GM12878 (cell line): Measurements from ENCODE around the gene TTC8.

Experiments used
- CEBPB ChIP-seq, 2 experiments: fragments of 150-350 bp in 1 of 2; IDR thresholded peaks; 2 replicates each; pipeline ENCODE4 v1.6.1; 2012 to 2014; ENCODE audit warnings: low read depth in 2 of 2, low read length in 2 of 2, borderline replicate concordance in 1 of 2, inconsistent platforms in 1 of 2
- CTCF ChIP-seq, 3 experiments: IDR thresholded peaks in 2 of 3; conservative IDR thresholded peaks in 1 of 3; 2 replicates each; pipeline ENCODE4 v1.5.1; 2011; ENCODE audit warnings: low read depth in 3 of 3, low read length in 3 of 3, mild to moderate bottlenecking in 3 of 3, control low read depth in 2 of 3, moderate library complexity in 2 of 3, inconsistent platforms in 1 of 3, mixed read lengths in 1 of 3; ENCODE audit not compliant: control insufficient read depth in 2 of 3, insufficient read depth in 1 of 3; ENCODE audit errors: extremely low read depth in 1 of 3
- KDM1A ChIP-seq: fragments of 200-600 bp; sonication (generic); IDR thresholded peaks from 2 replicates; pipeline ENCODE4 v1.6.1; 2016; ENCODE audit warnings: borderline replicate concordance
- POLR2AphosphoS5 ChIP-seq: IDR thresholded peaks from 2 replicates; pipeline ENCODE4 v1.6.1; 2011; ENCODE audit warnings: mild to moderate bottlenecking, low read length, inconsistent platforms
- USF2 ChIP-seq: IDR thresholded peaks from 2 replicates; pipeline ENCODE4 v1.6.1; 2011; ENCODE audit warnings: low read depth, low read length, improper control_type of control experiment, borderline replicate concordance

DNA sequence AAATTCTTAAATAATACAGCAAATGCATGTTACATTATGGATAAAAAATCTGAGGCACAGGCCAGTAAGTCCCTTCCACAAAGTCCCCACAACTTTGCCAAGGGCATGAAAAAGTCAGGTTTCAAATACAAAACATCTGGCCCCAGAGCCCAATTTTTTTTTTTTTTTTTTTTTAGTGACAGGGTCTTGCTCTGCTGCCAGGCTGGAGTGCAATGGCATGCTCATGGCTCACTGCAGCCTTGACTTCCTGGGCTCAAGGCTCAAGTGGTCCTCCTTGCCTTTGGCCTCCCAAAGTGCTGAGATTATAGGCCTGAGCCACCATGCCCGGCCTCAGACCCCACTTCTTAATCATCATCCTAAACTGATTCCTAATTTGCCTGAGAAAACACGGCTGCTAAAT lies 3.1 kb upstream of the TTC8 start:
- TF ChIP-seq KDM1A (no peak), USF2 (no peak), CEBPB (IDR thresholded peaks at IDR 0.05; ENCODE audit: borderline replicate concordance in 1 of 2, low read depth in 2 of 2, low read length in 2 of 2) (no peak), POLR2AphosphoS5 (no peak), CTCF (IDR thresholded peaks at IDR 0.05 in 2 of 3, conservative IDR thresholded peaks at IDR 0.05 in 1 of 3; ENCODE audit: control insufficient read depth in 2 of 3, extremely low read depth in 1 of 3, insufficient read depth in 1 of 3, low read depth in 3 of 3, low read length in 3 of 3) (no peak)
